ENCODE results near the gene SIN3A.
"Not testable (repeated sequence)": the region's sequence is repeated elsewhere in the genome, so short reads cannot be mapped to it uniquely, and the experiment has no call there.

- TF ChIP-seq EZH2 (IDR thresholded peaks at IDR 0.05; ENCODE audit: insufficient read depth, poor library complexity, severe bottlenecking); EZH2phosphoT487 (IDR thresholded peaks at IDR 0.05; ENCODE audit: insufficient read depth, low read depth): not testable (repeated sequence)
Observed at GRCh38 chr15:75480463-75480862, 29.0 kb upstream of the SIN3A start.

Measured in GM23248 (cell line).